ENCODE data around the gene NRP1. TPM values are rescaled to one million over a fixed set of nuclear protein-coding genes. Genes with fewer than 3 reads are reported as not detected.

Gene NRP1
- polyA plus RNA-seq, 2 of the 4 experiments (the other 2 are of a cell fraction), result 121 to 259 TPM

GRCh38 chr10:33258967-33259366 lies 75.5 kb downstream of the NRP1 start:
- WGBS (ENCODE audit: missing lambda C conversion rate), result 10% methylated on average over 9 of the region's 9 CpGs
- FAIRE-seq, result peak; percentile 73
- peaks cover 93% of the 10 kb centered on the region for H3K4me1 ChIP-seq
- peak overlapping the region; percentile 86 to 87 for H3K27ac ChIP-seq
- ChIA-PET POLR2A (interaction anchor here (1.0 to 1.1 kb wide), 2 partner anchors 14 to 78 kb away, joined by 3 to 4 read pairs; no protein-coding TSS in a partner anchor), CTCF (interaction anchor here (1.0 to 1.2 kb wide), 3 partner anchors 16 to 66 kb away, joined by 3 read pairs; no protein-coding TSS in a partner anchor)
- H3K4me2 ChIP-seq, result peak overlapping the region; percentile 76
- TF ChIP-seq PBX3 (IDR thresholded peaks at IDR 0.05) (no peak), RAD21 (conservative IDR thresholded peaks at IDR 0.05 in 1 of 2, IDR thresholded peaks at IDR 0.05 in 1 of 2) (peak in 1 of 2 experiments; percentile 18; a peak in 1 of 5 replicates), RCOR1 (IDR thresholded peaks at IDR 0.05; ENCODE audit: low read depth, low read length) (no peak), BCL3 (IDR thresholded peaks at IDR 0.05) (no peak), REST (IDR thresholded peaks at IDR 0.05) (no peak), MAX (IDR thresholded peaks at IDR 0.05) (peak; percentile 37; the same call in 1 of the 2 replicates), PHF8 (IDR thresholded peaks at IDR 0.05; ENCODE audit: borderline replicate concordance, low read depth) (no peak), ZNF302 (CRISPR knock-in tag; IDR thresholded peaks at IDR 0.05) (no peak), SMC3 (IDR thresholded peaks at IDR 0.05) (no peak), MAZ (IDR thresholded peaks at IDR 0.05; ENCODE audit: borderline replicate concordance, low read depth, low read length) (no peak), TP53 (CRISPR knock-in tag; IDR thresholded peaks at IDR 0.05) (no peak), EHF (CRISPR knock-in tag; IDR thresholded peaks at IDR 0.05) (no peak), MAFK (IDR thresholded peaks at IDR 0.05; ENCODE audit: partially characterized antibody) (peak; percentile 24), FOSL2 (IDR thresholded peaks at IDR 0.05) (no peak), FOSL2 (CRISPR knock-in tag; IDR thresholded peaks at IDR 0.05) (peak; percentile 64), RARB (CRISPR knock-in tag; IDR thresholded peaks at IDR 0.05) (no peak), CHD2 (IDR thresholded peaks at IDR 0.05; ENCODE audit: low read length, partially characterized antibody) (no peak), JUNB (IDR thresholded peaks at IDR 0.05) (peak; percentile 28; the same call in 1 of the 2 replicates)
- H3K4me3 ChIP-seq, result peak overlapping the region; percentile 7; the same call in 1 of the 3 replicates
- H3K9me3 ChIP-seq, result no peaks in the 10 kb centered on the region
- ATAC-seq, result peak; percentile 71 to 72; a peak in 5 of 6 replicates
- peak in 1 of 2 experiments; percentile 58 for DNase-seq (ENCODE audit: low read depth in 1 of 2, low spot score in 1 of 2)

GRCh38 chr10:33257439-33258080 lies 76.9 kb downstream of the NRP1 start:
- peak overlapping the region; percentile 86 to 87 for H3K27ac ChIP-seq
- peaks cover 92% of the 10 kb centered on the region for H3K4me1 ChIP-seq
- H3K9me3 ChIP-seq, result no peaks in the 10 kb centered on the region
- peak overlapping the region; percentile 76 for H3K4me2 ChIP-seq
- ATAC-seq (peak in 1 of 2 experiments; percentile 25; a peak in 3 of 6 replicates), FAIRE-seq (peak; percentile 51), DNase-seq (ENCODE audit: low read depth in 1 of 2, low spot score in 1 of 2) (peak in 1 of 2 experiments; percentile 81)
- TF ChIP-seq HOXB13 (CRISPR knock-in tag; IDR thresholded peaks at IDR 0.05; ENCODE audit: low read depth), result peak; percentile 47; the same call in 1 of the 2 replicates
- no peak for TF ChIP-seq PHF8 (IDR thresholded peaks at IDR 0.05; ENCODE audit: borderline replicate concordance, low read depth)
- no peak for TF ChIP-seq USF2 (IDR thresholded peaks at IDR 0.05)
- TF ChIP-seq JUNB (IDR thresholded peaks at IDR 0.05), result no peak
- 0 out of 2 replicates have a peak, but pooled peaks have one; percentile 21 for TF ChIP-seq MAX (IDR thresholded peaks at IDR 0.05)
- peak; percentile 53 for TF ChIP-seq GATA3 (IDR thresholded peaks at IDR 0.05; ENCODE audit: borderline replicate concordance)
- peak; percentile 24 to 34; a peak in 2 of 5 replicates for TF ChIP-seq EP300 (IDR thresholded peaks at IDR 0.05)
- TF ChIP-seq CEBPB (IDR thresholded peaks at IDR 0.05), result peak; percentile 38 to 73; a peak in 3 of 4 replicates
- peak; percentile 59; the same call in 1 of the 2 replicates for TF ChIP-seq ZSCAN20 (CRISPR knock-in tag; IDR thresholded peaks at IDR 0.05)
- no peak for TF ChIP-seq POLR2AphosphoS2 (conservative IDR thresholded peaks at IDR 0.05; ENCODE audit: low read length)
- no peak for TF ChIP-seq FOSL2 (IDR thresholded peaks at IDR 0.05)
- TF ChIP-seq FOSL2 (CRISPR knock-in tag; IDR thresholded peaks at IDR 0.05), result peak; percentile 28
- TF ChIP-seq SREBF2 (IDR thresholded peaks at IDR 0.05), result no peak
- no peak overlapping the region for H3K4me3 ChIP-seq
- ChIA-PET POLR2A (no interaction called here), CTCF (no interaction called here)
- WGBS (ENCODE audit: missing lambda C conversion rate), result 21% methylated on average over 9 of the region's 9 CpGs
